ENCODE results near the gene RPL23.

Gene RPL23

DNA sequence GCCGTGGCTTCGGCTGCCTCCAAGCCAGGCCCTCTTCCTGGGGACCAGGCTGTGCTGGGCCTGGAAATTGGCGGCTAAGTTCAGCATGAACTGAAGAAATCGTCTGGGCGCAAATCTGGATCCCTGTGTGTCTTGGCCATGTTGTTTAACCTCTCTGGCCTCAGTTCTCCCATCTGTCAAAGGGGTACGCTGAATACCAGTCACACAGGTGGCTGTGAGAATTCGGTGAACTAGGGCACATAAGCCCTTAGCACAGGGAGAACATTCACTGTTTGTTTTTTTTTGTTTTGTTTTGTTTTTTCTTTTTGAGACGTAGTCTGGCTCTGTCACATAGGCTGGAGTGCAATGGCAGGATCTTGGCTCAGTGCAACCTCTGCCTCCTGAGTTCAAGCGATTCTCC is 35.3 kb upstream of the RPL23 start:
- in situ Hi-C loops (cut with HindIII; ENCODE audit: low pct_ligation_motif_present, low sequenced_read_pairs) = no loop called here
- H3K27me3 ChIP-seq (replicated peaks) = no peaks in the 10 kb centered on the region
- no peak for DNase-seq
- no peak overlapping the region for H3K27ac ChIP-seq
- H3K36me3 ChIP-seq (replicated peaks) = peaks cover 62% of the 10 kb centered on the region
- TF ChIP-seq CTCF (IDR thresholded peaks at IDR 0.05; ENCODE audit: low read depth, low read length, missing control alignments) = no peak
- no peak overlapping the region for H3K4me3 ChIP-seq (ENCODE audit: low read depth, low read length)

DNA sequence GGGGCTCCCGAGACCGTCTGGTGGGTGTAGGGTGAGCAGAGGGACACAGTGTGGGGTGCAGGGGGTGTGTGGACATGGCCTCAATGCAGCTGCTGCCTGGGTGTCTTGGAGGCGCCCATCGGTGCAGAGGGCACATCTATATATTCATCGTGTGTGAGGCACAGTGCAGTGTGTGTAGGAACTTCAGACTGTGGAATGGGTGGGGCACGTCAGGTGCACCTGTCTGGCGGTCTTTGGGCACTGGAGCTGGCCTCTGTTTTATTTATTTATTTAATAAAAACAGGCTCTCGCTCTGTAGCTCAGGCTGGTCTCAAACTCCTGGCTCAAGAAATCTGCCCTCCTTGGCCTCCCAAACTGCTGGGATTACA is 33.1 kb upstream of the RPL23 start:
- Histone ChIP-seq H3K36me3 (replicated peaks) (peaks cover 64% of the 10 kb centered on the region), H3K4me3 (ENCODE audit: low read depth, low read length) (no peak overlapping the region), H3K27ac (no peak overlapping the region), H3K27me3 (replicated peaks) (no peaks in the 10 kb centered on the region)
- no peak for TF ChIP-seq CTCF (IDR thresholded peaks at IDR 0.05; ENCODE audit: low read depth, low read length, missing control alignments)
- no peak for DNase-seq
- in situ Hi-C loops (cut with HindIII; ENCODE audit: low pct_ligation_motif_present, low sequenced_read_pairs) = no loop called here

GRCh38 chr17:38885728-38886642 is 32.5 kb upstream of the RPL23 start:
- TF ChIP-seq CTCF (IDR thresholded peaks at IDR 0.05; ENCODE audit: low read depth, low read length, missing control alignments) = no peak
- H3K27me3 ChIP-seq (replicated peaks) = no peaks in the 10 kb centered on the region
- H3K4me3 ChIP-seq (ENCODE audit: low read depth, low read length) = no peak overlapping the region
- peaks cover 64% of the 10 kb centered on the region for H3K36me3 ChIP-seq (replicated peaks)
- in situ Hi-C loops (cut with HindIII; ENCODE audit: low pct_ligation_motif_present, low sequenced_read_pairs) = no loop called here
- peak; percentile 45 for DNase-seq
- H3K27ac ChIP-seq = no peak overlapping the region

DNA sequence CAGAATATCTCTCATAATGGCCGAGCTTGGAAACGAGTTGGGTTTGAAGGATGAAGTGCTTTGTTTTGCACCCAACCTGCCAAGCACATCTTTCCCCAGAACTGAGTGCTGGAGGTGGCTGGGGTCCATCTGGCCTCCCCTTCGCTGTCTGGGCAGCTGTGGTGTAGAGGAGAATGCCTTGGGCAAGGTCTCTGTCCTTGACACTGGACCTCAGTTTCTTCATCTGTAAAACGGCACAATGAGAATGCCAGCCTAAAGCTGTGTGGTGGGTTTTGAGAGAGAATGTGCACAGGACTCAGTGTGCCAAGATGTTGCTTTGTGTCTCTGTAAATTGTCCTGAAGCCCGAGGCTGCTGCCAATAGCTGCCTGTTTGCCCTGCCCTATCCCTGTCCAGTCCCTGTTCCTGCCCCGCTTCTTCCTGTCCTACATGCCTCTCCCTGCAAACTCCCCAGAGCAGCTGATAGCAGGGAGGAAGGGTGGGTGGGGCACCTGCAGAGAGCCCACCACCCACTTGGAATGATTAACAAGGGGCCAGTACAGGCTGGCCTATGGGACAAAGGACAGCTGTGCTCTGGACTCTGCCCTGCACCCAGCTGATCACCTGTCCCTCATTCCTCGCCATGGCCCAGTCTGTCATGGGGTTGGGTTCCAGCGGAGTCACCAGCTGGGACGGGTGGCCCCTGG is 31.7 kb upstream of the RPL23 start:
- in situ Hi-C loops (cut with HindIII; ENCODE audit: low pct_ligation_motif_present, low sequenced_read_pairs) = no loop called here
- Histone ChIP-seq H3K27me3 (replicated peaks) (no peaks in the 10 kb centered on the region), H3K27ac (no peak overlapping the region), H3K36me3 (replicated peaks) (peaks cover 64% of the 10 kb centered on the region), H3K4me3 (ENCODE audit: low read depth, low read length) (no peak overlapping the region)
- no peak for TF ChIP-seq CTCF (IDR thresholded peaks at IDR 0.05; ENCODE audit: low read depth, low read length, missing control alignments)
- DNase-seq = no peak

- Histone ChIP-seq H3K27ac (no peak overlapping the region), H3K36me3 (replicated peaks) (peaks cover 59% of the 10 kb centered on the region), H3K4me3 (ENCODE audit: low read depth, low read length) (no peak overlapping the region), H3K27me3 (replicated peaks) (no peaks in the 10 kb centered on the region)
- DNase-seq = no peak
- in situ Hi-C loops (cut with HindIII; ENCODE audit: low pct_ligation_motif_present, low sequenced_read_pairs) = no loop called here
- TF ChIP-seq CTCF (IDR thresholded peaks at IDR 0.05; ENCODE audit: low read depth, low read length, missing control alignments) = peak; percentile 24
These were observed 30.3 kb upstream of the RPL23 start for GRCh38 chr17:38883592-38884526.
